HG03432 (cell line): ENCODE results near the gene GAB2.
"Not testable (repeated sequence)": the region's sequence is repeated elsewhere in the genome, so short reads cannot be mapped to it uniquely, and the experiment has no call there.

Experiments
- ATAC-seq: cut with Tn5 transposase; IDR thresholded peaks from one replicate; pipeline ENCODE4 v1.9.1; 2021; ENCODE audit warnings: mild to moderate bottlenecking, moderate library complexity; ENCODE audit not compliant: unreplicated experiment

The GAB2 gene

GRCh38 chr11:78228467-78228866 lies 189.2 kb downstream of the GAB2 start:
- ATAC-seq: peak; percentile 61

- peak; percentile 35 for ATAC-seq
These were observed 189.7 kb downstream of the GAB2 start for GRCh38 chr11:78227921-78228320.

GRCh38 chr11:78226684-78227680 lies 190.6 kb downstream of the GAB2 start:
- no peak for ATAC-seq

- ATAC-seq: no peak
These were observed 192.7 kb downstream of the GAB2 start for GRCh38 chr11:78224906-78225420.

- no peak for ATAC-seq
These were observed 193.1 kb downstream of the GAB2 start for GRCh38 chr11:78224506-78224905.

- peak; percentile 85 for ATAC-seq
These were observed 194.2 kb downstream of the GAB2 start for GRCh38 chr11:78223320-78223954.

GRCh38 chr11:78222726-78223125 lies 194.9 kb downstream of the GAB2 start:
- not testable (repeated sequence) for ATAC-seq

- ATAC-seq: no peak
These were observed 196.0 kb downstream of the GAB2 start for GRCh38 chr11:78221396-78222315.

- ATAC-seq: no peak
These were observed 197.1 kb downstream of the GAB2 start for GRCh38 chr11:78220218-78221157.

GRCh38 chr11:78219493-78220217 lies 198.0 kb downstream of the GAB2 start:
- ATAC-seq: no peak

GRCh38 chr11:78218707-78219492 lies 198.7 kb downstream of the GAB2 start:
- no peak for ATAC-seq

GRCh38 chr11:78217650-78218541 lies 199.7 kb downstream of the GAB2 start:
- ATAC-seq: no peak

GRCh38 chr11:78216571-78217287 lies 200.9 kb downstream of the GAB2 start:
- no peak for ATAC-seq

GRCh38 chr11:78216021-78216420 lies 201.6 kb downstream of the GAB2 start:
- no peak for ATAC-seq

GRCh38 chr11:78214331-78215194 lies 203.1 kb downstream of the GAB2 start:
- ATAC-seq: no peak
